Colon (tissue), 2 donors: ENCODE results near the gene PIGU.
"Not testable (repeated sequence)": the region's sequence is repeated elsewhere in the genome, so short reads cannot be mapped to it uniquely, and the experiment has no call there.

Experiments used
- FAIRE-seq: peaks from 2 replicates; lab custom pipeline; 2012; peaks lifted over from hg19 to GRCh38; lab: Jason Lieb, UNC
- donor health status: control.
- donor health status: control.

Gene PIGU

DNA sequence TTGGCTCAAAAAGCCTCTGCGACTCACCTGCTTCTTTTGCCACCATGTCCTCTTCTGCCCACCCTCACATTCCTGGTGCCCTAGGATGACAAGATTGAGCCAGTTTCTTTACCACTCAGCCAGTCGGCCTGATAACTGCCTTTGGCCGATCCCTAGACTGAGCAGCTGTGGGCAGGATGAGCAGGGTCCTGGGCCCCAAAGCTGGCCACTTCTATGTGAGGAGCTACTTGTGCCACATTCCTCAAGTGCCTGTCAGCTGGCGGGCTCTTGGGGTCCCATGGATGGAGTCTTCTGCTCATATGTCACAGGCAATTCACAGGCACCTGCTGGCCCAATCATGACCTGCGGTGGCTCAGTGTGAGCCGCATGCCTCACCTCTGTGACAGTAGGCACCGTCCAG lies 144.1 kb downstream of the PIGU start:
- FAIRE-seq, result no peak

DNA sequence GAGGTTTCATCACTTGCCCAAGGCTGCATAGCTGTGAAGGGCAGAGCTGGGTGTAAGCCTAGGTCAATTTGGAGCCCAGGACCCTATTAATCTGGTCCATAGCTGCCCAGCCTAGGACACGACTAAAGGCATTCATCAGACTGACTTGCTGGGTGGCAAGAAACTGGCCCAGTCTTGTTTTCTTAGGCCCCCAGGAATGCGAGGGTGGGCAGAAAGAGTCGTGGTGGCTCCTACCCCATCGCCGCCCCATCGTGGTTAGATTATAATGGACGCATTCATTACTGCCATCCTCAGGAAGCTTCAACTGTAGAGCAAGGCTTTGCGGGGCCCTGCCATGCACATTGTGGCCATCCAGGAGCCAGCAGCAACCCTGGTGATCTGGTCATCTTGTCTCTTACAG lies 144.6 kb downstream of the PIGU start:
- no peak for FAIRE-seq

GRCh38 chr20:34531608-34532265 lies 145.2 kb downstream of the PIGU start:
- FAIRE-seq, result no peak

DNA sequence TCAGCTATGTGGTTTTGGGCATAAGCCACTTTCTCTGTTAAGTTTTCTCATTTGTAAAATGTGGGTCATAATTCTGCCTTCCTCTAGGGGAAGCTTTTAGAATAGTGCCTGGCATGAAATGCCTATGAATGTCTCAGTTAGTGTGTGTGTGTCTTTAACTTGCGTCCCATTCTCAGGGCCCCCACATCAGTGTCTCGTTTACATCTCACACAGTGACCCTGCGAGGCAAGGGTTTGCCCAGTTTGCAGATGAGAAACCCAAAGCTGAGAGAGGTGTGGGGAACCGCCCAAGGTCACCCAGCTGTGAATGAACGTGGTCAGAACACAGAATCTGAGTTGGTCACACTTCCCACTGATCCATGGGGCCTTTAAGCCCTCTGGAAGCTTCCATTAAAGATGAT lies 146.6 kb downstream of the PIGU start:
- no peak for FAIRE-seq

DNA sequence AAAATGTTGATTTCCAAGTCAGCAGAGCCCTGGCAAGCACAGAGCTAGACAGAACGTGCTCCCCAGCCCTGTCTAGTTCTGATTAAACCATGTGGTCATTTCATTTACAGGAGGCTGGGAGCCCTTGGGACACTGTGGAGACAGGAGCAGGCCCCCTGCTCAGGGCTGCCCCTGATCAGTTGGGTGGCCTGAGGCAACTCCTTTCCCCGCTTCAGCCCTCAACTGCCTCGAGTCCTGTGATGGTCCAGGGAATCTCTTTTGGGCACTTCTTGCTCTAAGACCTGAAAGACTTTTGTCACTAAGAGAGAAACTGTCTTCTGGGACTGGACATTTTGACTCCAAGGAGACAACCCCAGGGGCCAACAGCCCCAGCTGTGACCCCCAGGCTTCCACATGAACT lies 147.2 kb downstream of the PIGU start:
- no peak for FAIRE-seq

DNA sequence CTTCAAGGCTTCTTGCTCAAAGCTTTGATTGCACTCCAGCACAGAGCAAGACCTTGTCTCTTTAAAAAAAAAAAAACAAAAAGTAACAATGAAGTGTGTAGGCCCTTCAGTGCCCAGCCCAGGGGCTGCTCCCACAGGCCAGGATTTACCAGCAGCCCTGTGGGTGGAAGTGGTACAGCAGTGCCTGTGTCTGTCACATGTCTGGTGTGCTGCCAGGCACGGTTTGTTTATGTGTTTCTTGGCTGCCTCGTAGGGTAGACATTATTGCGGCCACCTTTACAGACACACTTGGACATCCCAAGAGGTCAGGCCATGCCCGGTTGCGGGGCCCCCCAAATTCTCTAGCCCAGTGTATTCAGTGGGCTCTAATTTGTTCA lies 148.0 kb downstream of the PIGU start:
- no peak for FAIRE-seq

DNA sequence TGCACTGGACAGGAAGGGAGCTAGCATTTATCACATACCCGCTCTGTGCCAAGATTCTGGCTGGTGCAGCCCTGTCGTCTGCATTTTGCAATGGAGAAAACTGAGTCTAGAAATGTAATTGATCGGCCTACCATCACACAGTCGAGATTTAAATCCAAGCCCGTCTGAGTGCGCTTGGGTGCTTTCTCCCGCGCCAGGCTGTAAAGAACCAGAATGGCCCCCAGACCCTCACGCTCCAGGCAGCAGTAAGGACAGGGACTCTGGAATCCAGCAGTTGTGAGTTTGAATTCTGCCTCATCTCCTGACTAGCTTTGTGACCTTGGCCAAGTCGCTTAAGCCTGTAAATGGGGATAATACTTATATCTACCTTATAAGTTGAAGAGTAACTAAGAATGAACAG lies 149.9 kb downstream of the PIGU start:
- FAIRE-seq, result no peak

DNA sequence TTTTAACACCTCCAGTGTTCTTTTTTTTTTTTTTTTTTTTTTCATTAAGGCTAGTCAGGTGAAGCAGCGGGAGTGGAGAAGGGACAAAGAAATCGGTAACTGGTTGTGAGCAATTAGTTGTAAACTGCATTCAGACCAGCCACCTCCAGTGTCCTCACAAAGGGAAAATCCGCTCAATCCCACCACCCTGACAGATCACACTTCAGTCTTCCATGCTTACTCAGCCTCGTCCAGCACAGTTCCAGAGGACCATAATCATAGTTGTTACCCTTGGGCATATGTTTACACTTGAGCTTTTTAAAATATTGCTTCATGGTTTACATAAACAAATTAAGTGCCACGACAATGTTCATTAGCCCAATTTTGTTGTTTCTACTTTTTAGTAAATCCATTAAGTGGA lies 150.4 kb downstream of the PIGU start:
- FAIRE-seq, result no peak

GRCh38 chr20:34525709-34526416 lies 151.0 kb downstream of the PIGU start:
- FAIRE-seq, result no peak

GRCh38 chr20:34525342-34525708 lies 151.6 kb downstream of the PIGU start:
- no peak for FAIRE-seq

DNA sequence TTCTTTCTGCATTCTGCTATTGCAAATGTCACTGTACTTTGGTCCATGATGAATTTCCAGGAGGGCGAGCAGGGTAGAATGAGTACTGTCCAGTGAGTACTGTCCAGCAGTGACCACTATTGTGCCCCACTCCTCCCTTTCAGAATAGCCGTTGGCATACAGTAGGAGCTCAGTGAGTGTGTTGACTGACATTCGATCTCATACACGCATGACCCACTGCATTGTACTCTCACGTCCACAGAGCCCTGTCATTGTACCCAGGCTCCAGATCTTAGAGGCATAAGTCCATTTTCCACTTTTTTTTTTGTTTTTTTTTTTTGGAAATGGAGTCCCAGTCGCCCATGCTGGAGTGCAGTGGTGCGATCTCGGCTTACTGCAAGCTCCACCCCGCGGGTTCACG lies 152.5 kb downstream of the PIGU start:
- FAIRE-seq, result no peak

DNA sequence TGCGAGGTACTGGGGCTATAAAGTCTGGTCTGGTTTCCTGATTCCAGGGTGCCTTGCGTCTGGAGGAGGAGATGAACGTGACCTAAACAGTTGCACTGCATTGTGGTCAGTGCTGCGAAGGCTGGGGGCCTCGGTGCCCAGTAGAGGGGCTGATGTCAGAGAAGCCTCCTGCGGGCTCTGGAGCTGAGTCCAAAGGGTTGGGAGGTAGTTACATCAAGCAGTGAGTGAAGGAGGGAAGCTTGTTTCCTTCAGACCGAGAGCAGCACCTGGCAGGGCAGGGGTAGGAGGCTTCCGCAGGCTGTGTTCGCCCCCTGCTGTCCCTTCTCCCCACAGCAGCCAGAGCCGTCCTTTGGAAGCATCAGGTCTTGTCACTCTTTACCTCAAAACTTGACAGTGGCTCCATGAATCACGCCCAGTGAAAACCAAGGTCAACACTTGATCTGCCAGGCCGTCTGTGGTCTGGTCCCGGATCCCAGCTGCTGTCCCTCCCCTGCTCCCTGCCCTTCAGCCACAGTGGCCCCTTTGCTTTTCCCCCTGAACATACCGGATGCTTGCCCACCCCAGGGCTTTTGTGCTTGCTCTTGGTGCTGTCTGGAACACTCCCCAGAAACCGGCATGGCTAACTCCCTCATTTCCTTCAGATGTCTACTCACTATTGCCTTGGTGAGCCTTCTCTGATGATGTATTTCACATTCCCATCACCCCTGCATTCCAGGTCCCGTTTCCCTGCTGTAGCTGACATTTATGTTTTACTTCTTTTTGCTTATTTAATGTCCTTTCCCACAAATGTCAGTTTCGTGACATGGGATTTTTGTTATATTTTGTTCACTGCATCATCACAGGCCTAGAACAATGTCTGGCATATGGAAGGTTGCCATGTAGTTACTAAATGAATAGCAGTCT lies 153.7 kb downstream of the PIGU start:
- FAIRE-seq, result no peak

DNA sequence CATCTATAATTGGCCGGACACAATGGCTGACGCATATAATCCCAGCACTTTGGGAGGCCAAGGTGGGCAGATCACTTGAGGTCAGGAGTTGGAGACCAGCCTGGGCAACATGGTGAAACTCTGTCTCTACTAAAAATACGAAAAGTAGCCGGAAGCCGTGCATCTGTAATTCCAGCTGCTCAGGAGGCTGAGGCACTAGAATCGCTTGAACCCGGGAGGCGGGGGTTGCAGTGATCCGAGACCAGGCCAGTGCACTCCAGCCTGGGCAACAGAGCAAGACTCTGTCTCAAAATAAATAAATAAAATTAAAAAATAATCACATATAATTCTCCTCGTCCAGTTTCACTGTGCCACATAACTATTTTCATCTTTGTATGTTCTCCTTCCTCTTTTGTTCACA lies 157.1 kb downstream of the PIGU start:
- FAIRE-seq, result not testable (repeated sequence)

DNA sequence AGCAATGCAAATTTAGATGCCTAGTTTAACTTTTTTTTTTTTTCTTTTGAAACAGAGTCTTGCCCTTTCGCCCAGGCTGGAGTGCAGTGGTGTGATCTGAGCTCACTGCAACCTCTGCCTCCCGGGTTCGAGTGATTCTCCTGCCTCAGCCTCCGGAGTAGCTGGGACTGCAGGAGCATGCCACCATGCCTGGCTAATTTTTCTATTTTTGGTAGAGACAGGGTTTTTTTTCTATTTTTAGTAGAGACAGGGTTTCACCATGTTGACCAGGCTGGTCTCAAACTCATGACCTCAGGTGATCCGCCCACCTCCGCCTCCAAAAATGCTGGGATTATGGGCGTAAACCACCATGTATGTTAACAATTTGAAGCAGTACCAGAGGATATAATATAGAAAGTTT lies 158.0 kb downstream of the PIGU start:
- FAIRE-seq, result not testable (repeated sequence)

DNA sequence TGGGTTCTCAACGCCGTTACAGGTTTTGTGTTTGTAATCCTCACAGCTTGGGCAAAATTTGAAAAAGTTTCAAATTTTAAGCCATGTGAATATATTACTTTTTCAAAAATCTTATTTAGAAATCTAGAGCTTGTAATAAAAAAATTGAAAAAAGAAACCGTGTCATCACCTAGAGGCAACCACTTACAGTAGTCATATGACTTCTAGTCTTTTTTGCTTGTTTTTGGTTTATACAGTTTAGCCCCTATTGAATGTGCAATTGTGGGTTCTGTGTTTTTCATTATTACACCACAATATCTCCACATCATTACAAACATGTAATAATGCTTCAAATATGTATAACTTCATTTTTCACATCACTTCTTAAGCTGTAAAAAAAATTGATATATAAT lies 159.8 kb downstream of the PIGU start:
- FAIRE-seq, result no peak

GRCh38 chr20:34516247-34517113 lies 160.4 kb downstream of the PIGU start, which contains the start of gene DYNLRB1:
TSS of gene DYNLRB1 (plus strand) at chr20:34516422. CDS start at chr20:34516459, 37 bp downstream.
- no peak for FAIRE-seq

DNA sequence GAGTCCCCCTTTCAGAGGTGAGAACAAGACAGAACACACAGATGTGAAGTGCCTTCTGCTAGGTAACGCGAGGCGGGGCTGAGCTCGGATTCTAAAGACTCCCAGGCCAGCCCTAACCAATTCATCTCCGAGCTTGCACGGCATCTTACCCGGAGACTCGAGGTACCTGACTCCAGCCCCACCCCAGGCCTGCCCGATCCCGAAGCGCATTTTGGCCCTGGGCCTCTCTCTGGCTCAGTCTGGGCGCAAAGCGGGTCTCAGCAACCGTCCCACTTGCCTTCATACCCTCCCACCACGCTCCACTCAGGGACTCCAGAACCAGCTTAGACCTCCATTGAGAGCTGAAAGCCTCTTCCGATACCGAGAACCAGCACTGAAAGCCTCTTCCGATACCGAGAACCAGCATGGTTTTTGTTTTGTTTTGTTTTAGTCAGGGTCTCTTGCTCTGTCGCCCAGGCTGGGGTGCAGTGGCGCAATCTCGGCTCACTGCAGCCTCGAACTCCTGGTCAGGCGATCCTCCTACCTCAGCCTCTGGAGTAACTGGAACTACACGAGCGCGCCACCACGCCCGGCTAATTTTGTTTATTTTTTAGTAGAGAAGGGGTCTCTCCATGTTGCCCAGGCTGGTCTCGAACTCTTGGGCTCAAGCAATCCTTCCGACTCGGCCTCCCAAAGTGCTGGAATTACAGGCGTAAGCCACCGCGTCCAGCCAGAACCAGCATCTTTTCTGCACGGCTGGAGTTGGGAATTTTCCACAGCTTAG lies 161.2 kb downstream of the PIGU start:
- no peak for FAIRE-seq

- FAIRE-seq, result no peak
Observed at GRCh38 chr20:34514897-34515483, 161.9 kb downstream of the PIGU start.

GRCh38 chr20:34514034-34514433 lies 162.9 kb downstream of the PIGU start:
- FAIRE-seq, result not testable (repeated sequence)

GRCh38 chr20:34512955-34513419 lies 163.9 kb downstream of the PIGU start:
- no peak for FAIRE-seq
